ENCODE measurements around the gene OTOP3.

Gene OTOP3

DNA sequence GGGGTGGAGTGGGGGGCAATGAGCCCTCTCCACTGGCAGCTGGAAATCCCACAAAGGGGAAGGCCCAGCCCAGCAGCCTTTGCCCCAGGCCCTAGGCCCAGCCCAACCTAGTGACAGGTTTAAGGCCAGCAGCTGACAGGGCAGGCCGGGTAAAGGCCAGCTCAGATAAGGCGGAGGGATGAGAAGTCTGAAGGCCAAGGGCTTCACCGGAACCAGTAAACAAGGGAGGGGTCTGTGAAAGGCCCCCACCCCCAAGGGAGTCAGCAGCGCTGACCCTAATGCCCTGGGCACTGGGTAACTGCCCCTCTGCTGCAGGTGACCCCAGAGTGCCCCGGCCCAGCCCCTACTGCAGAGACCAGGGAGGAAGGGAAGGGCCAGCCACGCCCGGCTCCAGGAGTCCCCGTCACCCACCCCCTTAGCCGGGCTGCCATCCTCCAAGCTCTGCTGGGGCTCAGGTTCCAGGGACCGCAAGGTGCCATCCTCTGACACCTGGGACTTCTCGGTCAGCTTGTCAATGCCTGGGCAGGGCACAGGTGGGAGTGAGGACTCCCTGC, 17.5 kb downstream of the OTOP3 start:
- TF ChIP-seq, protein P1, sequence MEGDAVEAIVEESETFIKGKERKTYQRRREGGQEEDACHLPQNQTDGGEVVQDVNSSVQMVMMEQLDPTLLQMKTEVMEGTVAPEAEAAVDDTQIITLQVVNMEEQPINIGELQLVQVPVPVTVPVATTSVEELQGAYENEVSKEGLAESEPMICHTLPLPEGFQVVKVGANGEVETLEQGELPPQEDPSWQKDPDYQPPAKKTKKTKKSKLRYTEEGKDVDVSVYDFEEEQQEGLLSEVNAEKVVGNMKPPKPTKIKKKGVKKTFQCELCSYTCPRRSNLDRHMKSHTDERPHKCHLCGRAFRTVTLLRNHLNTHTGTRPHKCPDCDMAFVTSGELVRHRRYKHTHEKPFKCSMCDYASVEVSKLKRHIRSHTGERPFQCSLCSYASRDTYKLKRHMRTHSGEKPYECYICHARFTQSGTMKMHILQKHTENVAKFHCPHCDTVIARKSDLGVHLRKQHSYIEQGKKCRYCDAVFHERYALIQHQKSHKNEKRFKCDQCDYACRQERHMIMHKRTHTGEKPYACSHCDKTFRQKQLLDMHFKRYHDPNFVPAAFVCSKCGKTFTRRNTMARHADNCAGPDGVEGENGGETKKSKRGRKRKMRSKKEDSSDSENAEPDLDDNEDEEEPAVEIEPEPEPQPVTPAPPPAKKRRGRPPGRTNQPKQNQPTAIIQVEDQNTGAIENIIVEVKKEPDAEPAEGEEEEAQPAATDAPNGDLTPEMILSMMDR (IDR thresholded peaks at IDR 0.05; ENCODE audit: low read depth, low read length): no peak
- no peak for DNase-seq (ENCODE audit: extremely low read depth, low read depth)

DNA sequence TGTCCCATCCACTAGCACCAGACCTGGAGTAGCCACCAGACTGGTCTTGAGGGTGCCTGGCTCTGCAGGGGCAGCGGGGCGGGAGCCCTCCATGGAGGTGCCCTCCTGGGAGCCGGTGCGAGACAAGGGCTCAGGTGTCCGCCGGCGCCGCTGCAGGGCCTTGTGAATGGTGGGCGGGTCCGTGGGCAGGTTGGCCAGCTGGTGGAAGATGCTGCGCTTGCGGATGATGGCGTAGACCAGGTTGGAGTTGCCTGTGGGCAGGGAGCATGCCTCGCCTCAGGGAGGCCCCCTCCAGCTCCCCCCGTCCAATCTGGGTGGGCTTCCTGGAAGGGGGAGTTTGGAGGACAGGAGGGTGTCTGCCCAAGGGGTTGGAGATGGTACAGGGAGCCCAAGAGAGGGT, 18.4 kb downstream of the OTOP3 start:
- TF ChIP-seq, protein P1 (IDR thresholded peaks at IDR 0.05; ENCODE audit: low read depth, low read length): no peak

DNA sequence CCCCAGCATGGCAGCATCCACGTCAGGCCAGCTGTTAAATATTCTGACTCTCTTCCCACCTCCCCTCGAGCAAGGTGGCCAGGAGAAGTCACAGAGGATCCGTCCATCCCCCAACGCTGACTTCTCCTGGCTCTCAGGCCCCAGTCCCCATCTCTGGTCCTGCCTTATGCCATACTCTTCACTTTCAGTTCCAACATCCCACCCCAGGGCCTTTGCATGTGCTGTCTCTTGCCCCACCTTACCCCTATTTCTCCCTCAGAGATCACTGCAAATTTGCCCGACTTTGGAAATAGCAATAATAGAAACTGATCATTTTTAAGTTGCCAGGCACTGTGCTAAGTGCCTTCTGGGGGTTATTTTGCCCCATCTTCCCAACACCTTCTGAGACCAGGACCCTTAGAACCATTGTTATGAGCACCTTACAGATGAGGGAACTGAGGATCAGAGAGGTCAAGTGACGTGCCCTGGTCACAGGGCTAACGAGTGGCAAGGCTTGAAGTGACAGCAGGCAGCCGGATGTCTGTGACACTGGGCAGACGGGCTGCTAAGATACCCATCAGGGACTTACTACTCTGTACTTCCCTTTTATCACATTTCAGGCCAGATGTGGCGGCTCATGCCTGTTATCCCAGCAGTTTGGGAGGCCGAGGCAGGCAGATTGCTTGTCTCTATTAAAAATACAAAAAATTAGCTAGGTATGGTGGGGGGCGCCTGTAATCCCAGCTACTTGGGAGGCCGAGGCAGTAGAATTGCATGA, 19.1 kb downstream of the OTOP3 start:
- DNase-seq (ENCODE audit: extremely low read depth, low read depth): no peak
- TF ChIP-seq, protein P1 (IDR thresholded peaks at IDR 0.05; ENCODE audit: low read depth, low read length): no peak

More for the DNA sequence above, 18.4 kb downstream of the OTOP3 start:
- no peak for DNase-seq (ENCODE audit: extremely low read depth, low read depth)

DNA sequence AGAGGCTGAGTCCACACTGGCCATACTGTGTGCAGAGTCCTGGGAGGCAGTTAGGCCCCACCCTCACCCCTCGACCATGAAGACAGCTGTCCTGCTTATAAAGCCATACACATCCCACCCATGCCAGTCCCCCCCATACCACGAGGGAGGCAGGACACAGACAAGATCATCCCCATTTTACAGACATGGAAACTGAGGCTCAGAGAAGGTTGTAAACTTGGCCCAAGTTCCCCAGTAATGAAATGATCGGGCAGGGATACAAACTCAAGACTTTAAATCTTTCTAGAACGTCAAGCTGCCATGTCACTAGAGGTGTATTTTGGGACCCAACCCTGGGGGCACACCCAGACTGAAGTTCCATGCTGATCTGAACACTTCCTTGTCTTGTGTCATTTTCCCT, 20.4 kb downstream of the OTOP3 start:
- TF ChIP-seq, protein P1 (IDR thresholded peaks at IDR 0.05; ENCODE audit: low read depth, low read length): no peak
- no peak for DNase-seq (ENCODE audit: extremely low read depth, low read depth)

DNA sequence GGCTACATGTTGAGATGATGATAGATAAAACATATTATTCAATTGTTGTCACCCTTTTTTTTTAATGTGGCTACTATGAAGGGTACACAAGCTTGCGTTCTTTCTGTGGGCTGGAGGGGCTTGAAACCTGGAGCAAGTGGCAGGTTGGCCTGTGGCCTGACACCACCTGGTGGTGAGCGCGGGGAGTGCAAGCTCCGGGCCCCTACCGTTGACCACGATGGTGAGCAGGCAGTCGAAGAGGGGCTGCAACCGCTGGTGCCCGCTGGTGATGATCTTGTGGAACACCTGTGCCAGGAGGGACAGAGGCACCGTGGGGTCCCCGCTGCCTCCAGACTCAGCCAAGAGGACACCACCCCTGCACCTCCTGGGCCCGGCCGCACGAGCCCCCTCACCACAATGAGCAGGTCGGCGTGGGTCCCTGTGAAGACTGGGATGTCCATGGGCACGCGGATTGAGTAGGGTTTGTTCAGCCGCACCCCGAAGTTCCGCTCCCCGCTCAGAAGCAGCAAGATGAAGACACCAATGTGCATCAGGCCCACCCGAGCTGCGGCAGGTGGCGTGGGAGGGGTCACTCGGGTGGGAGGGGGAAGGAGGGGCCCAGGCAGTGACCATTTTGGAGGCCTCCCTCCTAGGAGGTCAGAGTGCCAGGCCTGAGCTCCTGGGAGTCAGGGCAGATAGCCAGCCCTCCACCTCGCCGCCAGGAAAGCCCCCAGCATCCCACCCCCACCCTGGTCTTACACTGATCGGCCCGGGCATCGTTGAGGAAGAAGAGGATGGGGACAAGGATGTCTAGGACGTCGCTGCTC, 22.4 kb downstream of the OTOP3 start:
- TF ChIP-seq, protein P1 (IDR thresholded peaks at IDR 0.05; ENCODE audit: low read depth, low read length): peak; percentile 92
- DNase-seq (ENCODE audit: extremely low read depth, low read depth): no peak

DNA sequence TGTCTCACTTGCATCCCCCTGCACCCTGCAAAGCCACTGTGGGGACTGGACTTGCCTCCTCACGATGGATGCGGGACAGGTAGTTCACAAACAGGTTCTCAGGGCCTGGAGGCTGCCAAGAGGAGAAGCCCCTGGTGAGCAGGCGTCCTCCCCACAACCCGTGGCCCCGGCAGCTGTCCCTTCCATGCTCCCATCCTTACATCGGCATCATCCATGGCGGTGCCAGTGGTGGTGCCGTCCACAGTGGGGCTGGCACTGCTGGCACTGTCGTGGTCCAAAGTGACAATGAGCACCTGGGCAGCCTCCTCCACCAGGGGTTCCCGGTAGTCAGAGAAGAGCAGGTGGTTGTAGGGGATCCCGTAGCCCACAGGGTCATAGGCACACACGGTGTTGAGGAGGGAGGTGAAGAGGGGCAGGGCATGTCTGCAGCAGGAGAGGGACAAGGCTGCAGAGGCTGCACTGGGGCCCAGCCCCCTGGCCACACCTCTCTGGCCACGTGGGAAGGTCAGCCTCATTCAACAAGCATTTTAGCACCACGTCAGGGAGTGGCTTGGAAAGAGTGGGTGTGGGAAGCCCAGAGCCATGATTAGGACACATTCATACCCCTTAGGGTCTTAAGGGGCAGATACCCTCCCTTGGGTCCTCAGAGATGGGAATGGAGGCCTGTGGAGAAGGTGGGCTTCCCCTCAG, 24.3 kb downstream of the OTOP3 start:
- DNase-seq (ENCODE audit: extremely low read depth, low read depth): no peak
- TF ChIP-seq, protein P1 (IDR thresholded peaks at IDR 0.05; ENCODE audit: low read depth, low read length): no peak

Data from AG09319 (cell line).